DOHH2 (cell line): ENCODE data around the gene ITPKB.

ENCODE experiments used
- H3F3A ChIP-seq: fragments of 200-600 bp; sonication (generic), shearing (Covaris generic); 2 replicates; pipeline ENCODE4 v1.6.0; 2016; ENCODE audit warnings: antibody characterized with exemption, mild to moderate bottlenecking; ENCODE audit not compliant: control insufficient read depth, insufficient read depth
- H3K27ac ChIP-seq: fragments of 200-600 bp; sonication (generic); 2 replicates; pipeline ENCODE4 v1.5.1; 2014; ENCODE audit warnings: low read depth, mild to moderate bottlenecking, low read length, moderate library complexity
- H3K27me3 ChIP-seq: fragments of 200-600 bp; sonication (generic); 2 replicates; pipeline ENCODE4 v1.6.1; 2014; ENCODE audit warnings: mild to moderate bottlenecking, low read length, mixed read lengths; ENCODE audit not compliant: control insufficient read depth
- H3K36me3 ChIP-seq: fragments of 200-600 bp; sonication (generic); 2 replicates; pipeline ENCODE4 v1.6.1; 2014; ENCODE audit warnings: mild to moderate bottlenecking, low read length, moderate library complexity, mixed read lengths; ENCODE audit not compliant: control insufficient read depth
- H3K4me1 ChIP-seq: fragments of 200-600 bp; sonication (generic); 2 replicates; pipeline ENCODE4 v1.6.1; 2014; ENCODE audit warnings: mild to moderate bottlenecking, low read length, mixed read lengths; ENCODE audit not compliant: control insufficient read depth
- H3K4me2 ChIP-seq: fragments of 200-600 bp; sonication (generic); 2 replicates; pipeline ENCODE4 v1.6.0; 2014; ENCODE audit warnings: mild to moderate bottlenecking, low read length, moderate library complexity
- H3K4me3 ChIP-seq: fragments of 200-600 bp; sonication (generic); 2 replicates; pipeline ENCODE4 v1.5.1; 2014; ENCODE audit warnings: mild to moderate bottlenecking, low read length, mixed read lengths
- H3K79me2 ChIP-seq: fragments of 200-600 bp; sonication (generic); 2 replicates; pipeline ENCODE4 v1.6.1; 2014; ENCODE audit warnings: mild to moderate bottlenecking, low read length, mixed read lengths; ENCODE audit not compliant: control insufficient read depth
- H3K9me2 ChIP-seq: fragments of 200-600 bp; sonication (generic); replicated peaks from 2 replicates; pipeline ENCODE4 v1.6.1; 2014; ENCODE audit warnings: mild to moderate bottlenecking, low read length, mixed read lengths; ENCODE audit not compliant: control insufficient read depth
- H3K9me3 ChIP-seq: fragments of 200-600 bp; sonication (generic); 2 replicates; pipeline ENCODE4 v1.6.1; 2014; ENCODE audit warnings: antibody characterized with exemption, low read length, mixed read lengths; ENCODE audit not compliant: control insufficient read depth, insufficient read depth
- H4K20me1 ChIP-seq: fragments of 200-600 bp; sonication (generic); 2 replicates; pipeline ENCODE4 v1.6.0; 2014; ENCODE audit warnings: low read depth, mild to moderate bottlenecking, antibody characterized with exemption, low read length, moderate library complexity; ENCODE audit not compliant: control insufficient read depth, insufficient read depth
- EZH2phosphoT487 ChIP-seq: fragments of 200-600 bp; sonication (generic); IDR thresholded peaks from 2 replicates; pipeline ENCODE4 v1.6.1; 2017; ENCODE audit warnings: borderline replicate concordance, mild to moderate bottlenecking, antibody characterized with exemption, low read length, moderate library complexity, mixed read lengths
- TF ChIP-seq, protein P1 (sequence below): fragments of 200-600 bp; sonication (generic); IDR thresholded peaks from one replicate; pipeline ENCODE4 v1.5.1; 2014; ENCODE audit warnings: antibody characterized with exemption, mild to moderate bottlenecking, low read depth, low read length; ENCODE audit not compliant: poor library complexity, severe bottlenecking

The ITPKB gene

GRCh38 chr1:226688056-226688748 is 50.9 kb downstream of the ITPKB start:
- Histone ChIP-seq H3K9me2 (no peaks in the 10 kb centered on the region), H3K36me3 (peaks cover 87% of the 10 kb centered on the region), H3K4me2 (peak overlapping the region; percentile 48), H3K4me3 (peak overlapping the region; percentile 10), H3K27ac (peak overlapping the region; percentile 32), H3K79me2 (peaks cover 99% of the 10 kb centered on the region), H3F3A (peaks cover 6% of the 10 kb centered on the region; the same call in 1 of the 2 replicates), H3K27me3 (no peaks in the 10 kb centered on the region), H4K20me1 (no peaks in the 10 kb centered on the region), H3K9me3 (no peaks in the 10 kb centered on the region), H3K4me1 (peaks cover 100% of the 10 kb centered on the region)
- TF ChIP-seq, protein P1, sequence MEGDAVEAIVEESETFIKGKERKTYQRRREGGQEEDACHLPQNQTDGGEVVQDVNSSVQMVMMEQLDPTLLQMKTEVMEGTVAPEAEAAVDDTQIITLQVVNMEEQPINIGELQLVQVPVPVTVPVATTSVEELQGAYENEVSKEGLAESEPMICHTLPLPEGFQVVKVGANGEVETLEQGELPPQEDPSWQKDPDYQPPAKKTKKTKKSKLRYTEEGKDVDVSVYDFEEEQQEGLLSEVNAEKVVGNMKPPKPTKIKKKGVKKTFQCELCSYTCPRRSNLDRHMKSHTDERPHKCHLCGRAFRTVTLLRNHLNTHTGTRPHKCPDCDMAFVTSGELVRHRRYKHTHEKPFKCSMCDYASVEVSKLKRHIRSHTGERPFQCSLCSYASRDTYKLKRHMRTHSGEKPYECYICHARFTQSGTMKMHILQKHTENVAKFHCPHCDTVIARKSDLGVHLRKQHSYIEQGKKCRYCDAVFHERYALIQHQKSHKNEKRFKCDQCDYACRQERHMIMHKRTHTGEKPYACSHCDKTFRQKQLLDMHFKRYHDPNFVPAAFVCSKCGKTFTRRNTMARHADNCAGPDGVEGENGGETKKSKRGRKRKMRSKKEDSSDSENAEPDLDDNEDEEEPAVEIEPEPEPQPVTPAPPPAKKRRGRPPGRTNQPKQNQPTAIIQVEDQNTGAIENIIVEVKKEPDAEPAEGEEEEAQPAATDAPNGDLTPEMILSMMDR, result no peak
- TF ChIP-seq EZH2phosphoT487, result no peak

GRCh38 chr1:226687426-226687825 is 51.7 kb downstream of the ITPKB start:
- peaks cover 85% of the 10 kb centered on the region for H3K36me3 ChIP-seq
- peaks cover 99% of the 10 kb centered on the region for H3K79me2 ChIP-seq
- no peaks in the 10 kb centered on the region for H3K9me3 ChIP-seq
- H3K4me2 ChIP-seq, result peak overlapping the region; percentile 48
- no peaks in the 10 kb centered on the region for H3K9me2 ChIP-seq
- peaks cover 6% of the 10 kb centered on the region; the same call in 1 of the 2 replicates for H3F3A ChIP-seq
- H3K27ac ChIP-seq, result peak overlapping the region; percentile 32
- H3K27me3 ChIP-seq, result no peaks in the 10 kb centered on the region
- H4K20me1 ChIP-seq, result no peaks in the 10 kb centered on the region
- peak overlapping the region; percentile 10 for H3K4me3 ChIP-seq
- H3K4me1 ChIP-seq, result peaks cover 100% of the 10 kb centered on the region
- no peak for TF ChIP-seq EZH2phosphoT487
- TF ChIP-seq, protein P1, result peak; percentile 55

GRCh38 chr1:226686440-226687425 is 52.3 kb downstream of the ITPKB start:
- peak overlapping the region; percentile 32 for H3K27ac ChIP-seq
- no peaks in the 10 kb centered on the region for H4K20me1 ChIP-seq
- peaks cover 99% of the 10 kb centered on the region for H3K79me2 ChIP-seq
- peak overlapping the region; percentile 48 for H3K4me2 ChIP-seq
- no peaks in the 10 kb centered on the region for H3K27me3 ChIP-seq
- peak overlapping the region; percentile 10; the same call in 1 of the 2 replicates for H3K4me3 ChIP-seq
- H3K9me3 ChIP-seq, result no peaks in the 10 kb centered on the region
- H3K36me3 ChIP-seq, result peaks cover 84% of the 10 kb centered on the region
- no peaks in the 10 kb centered on the region for H3K9me2 ChIP-seq
- TF ChIP-seq EZH2phosphoT487, result no peak
- TF ChIP-seq, protein P1, result no peak
- H3F3A ChIP-seq, result peaks cover 7% of the 10 kb centered on the region; the same call in 1 of the 2 replicates
- peaks cover 100% of the 10 kb centered on the region for H3K4me1 ChIP-seq
